Astrocyte of the cerebellum (primary cell): ENCODE measurements around the gene LYSMD3.

Experiments
- DNase-seq: peaks from one replicate; pipeline ENCODE4 v3.0.0-alpha.2; 2011; ENCODE audit warnings: low read depth
- H3K4me3 ChIP-seq: 2 replicates; pipeline ENCODE4 v1.5.1; 2011; ENCODE audit warnings: mild to moderate bottlenecking, low read depth, low read length, moderate library complexity
- in situ Hi-C: cut with HindIII; loops from 2 replicates; pipeline ENCODE4 v1.10.0; 2017; ENCODE audit warnings: low sequenced_read_pairs
- TF ChIP-seq, protein P1 (sequence below): IDR thresholded peaks from 2 replicates; pipeline ENCODE4 v1.5.1; 2012; ENCODE audit warnings: low read length, low read depth, moderate library complexity, mild to moderate bottlenecking; ENCODE audit errors: missing control alignments

Gene LYSMD3

DNA sequence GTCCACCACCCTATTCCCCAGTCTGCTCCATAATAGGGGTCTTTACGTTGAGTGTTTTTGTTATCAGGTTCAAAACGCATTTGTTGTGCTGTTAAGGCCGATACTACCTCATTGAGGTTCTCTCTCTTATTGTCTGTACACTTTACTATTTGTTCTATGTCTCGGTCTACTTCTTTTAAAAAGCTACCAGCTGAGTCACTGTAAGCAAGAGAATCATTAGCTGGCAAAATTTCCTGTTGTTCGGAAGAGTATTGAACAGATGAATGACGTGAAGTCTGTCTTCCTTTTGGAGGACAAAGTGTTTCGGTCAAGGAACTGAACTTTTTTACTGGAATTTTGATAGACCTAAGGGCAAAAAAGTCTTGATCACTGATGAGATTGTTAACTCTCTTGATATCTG is 10.3 kb downstream of the LYSMD3 start:
- in situ Hi-C loops: no loop called here
- no peak for DNase-seq
- no peak overlapping the region for H3K4me3 ChIP-seq
- TF ChIP-seq, protein P1, sequence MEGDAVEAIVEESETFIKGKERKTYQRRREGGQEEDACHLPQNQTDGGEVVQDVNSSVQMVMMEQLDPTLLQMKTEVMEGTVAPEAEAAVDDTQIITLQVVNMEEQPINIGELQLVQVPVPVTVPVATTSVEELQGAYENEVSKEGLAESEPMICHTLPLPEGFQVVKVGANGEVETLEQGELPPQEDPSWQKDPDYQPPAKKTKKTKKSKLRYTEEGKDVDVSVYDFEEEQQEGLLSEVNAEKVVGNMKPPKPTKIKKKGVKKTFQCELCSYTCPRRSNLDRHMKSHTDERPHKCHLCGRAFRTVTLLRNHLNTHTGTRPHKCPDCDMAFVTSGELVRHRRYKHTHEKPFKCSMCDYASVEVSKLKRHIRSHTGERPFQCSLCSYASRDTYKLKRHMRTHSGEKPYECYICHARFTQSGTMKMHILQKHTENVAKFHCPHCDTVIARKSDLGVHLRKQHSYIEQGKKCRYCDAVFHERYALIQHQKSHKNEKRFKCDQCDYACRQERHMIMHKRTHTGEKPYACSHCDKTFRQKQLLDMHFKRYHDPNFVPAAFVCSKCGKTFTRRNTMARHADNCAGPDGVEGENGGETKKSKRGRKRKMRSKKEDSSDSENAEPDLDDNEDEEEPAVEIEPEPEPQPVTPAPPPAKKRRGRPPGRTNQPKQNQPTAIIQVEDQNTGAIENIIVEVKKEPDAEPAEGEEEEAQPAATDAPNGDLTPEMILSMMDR: no peak

GRCh38 chr5:90518661-90519060 is 10.7 kb downstream of the LYSMD3 start:
- TF ChIP-seq, protein P1: no peak
- in situ Hi-C loops: no loop called here
- peak; percentile 44 for DNase-seq
- H3K4me3 ChIP-seq: no peak overlapping the region

DNA sequence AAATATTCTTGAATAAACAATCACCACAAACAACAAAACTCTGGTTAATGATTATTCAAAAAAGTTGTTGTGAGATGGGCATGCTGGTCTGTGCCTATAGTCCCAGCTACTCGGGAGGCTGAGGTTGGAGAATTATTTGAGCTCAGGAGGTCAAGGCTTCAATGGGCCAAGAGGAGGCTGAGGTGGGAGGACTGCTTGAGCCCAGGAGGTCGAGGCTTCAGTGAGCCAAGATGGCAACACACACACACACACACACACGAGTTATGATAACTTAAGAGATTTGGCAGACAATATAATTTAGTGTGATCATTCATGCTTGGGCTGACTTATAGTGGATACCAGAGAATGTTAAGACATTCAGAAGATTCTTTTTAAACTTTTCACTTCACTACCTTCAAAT is 14.9 kb downstream of the LYSMD3 start:
- no peak for DNase-seq
- no peak overlapping the region for H3K4me3 ChIP-seq
- TF ChIP-seq, protein P1: no peak
- in situ Hi-C loops: no loop called here

DNA sequence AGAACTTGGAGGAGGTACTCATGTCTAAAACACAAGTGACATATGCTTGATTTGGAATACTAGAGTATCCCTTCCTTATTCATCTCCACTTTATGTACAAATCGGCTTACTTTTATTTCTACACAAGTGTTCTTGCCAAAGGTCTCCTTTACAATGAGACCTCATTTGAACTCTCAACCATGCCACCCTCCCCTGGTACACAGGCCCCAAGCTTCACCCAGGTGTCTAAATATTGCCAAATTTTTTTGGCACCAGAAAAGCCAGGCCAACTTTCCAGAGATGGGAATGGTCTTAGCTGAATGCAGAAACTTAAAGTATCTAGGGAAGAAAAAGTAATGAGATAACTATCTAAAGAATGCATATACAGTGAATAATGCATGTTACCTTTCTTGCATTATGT is 18.9 kb downstream of the LYSMD3 start:
- TF ChIP-seq, protein P1: no peak
- DNase-seq: no peak
- no peak overlapping the region for H3K4me3 ChIP-seq
- in situ Hi-C loops: no loop called here

GRCh38 chr5:90506221-90506620 is 23.2 kb downstream of the LYSMD3 start:
- H3K4me3 ChIP-seq: no peak overlapping the region
- no peak for DNase-seq
- TF ChIP-seq, protein P1: no peak
- in situ Hi-C loops: no loop called here

GRCh38 chr5:90504743-90505142 is 24.6 kb downstream of the LYSMD3 start:
- in situ Hi-C loops: no loop called here
- TF ChIP-seq, protein P1: no peak
- DNase-seq: no peak
- no peak overlapping the region for H3K4me3 ChIP-seq

GRCh38 chr5:90503596-90503995 is 25.8 kb downstream of the LYSMD3 start:
- DNase-seq: no peak
- TF ChIP-seq, protein P1: no peak
- no peak overlapping the region for H3K4me3 ChIP-seq
- in situ Hi-C loops: no loop called here
